Measurements from ENCODE around the gene SMYD3. TPM values are rescaled to one million over a fixed set of nuclear protein-coding genes. Genes with fewer than 3 reads are reported as not detected.
"Not testable (repeated sequence)": the region's sequence is repeated elsewhere in the genome, so short reads cannot be mapped to it uniquely, and the experiment has no call there.

SMYD3 gene
- total RNA-seq, 1 experiment from 2014 or later, result 35.1 TPM

- Mint-ChIP-seq H3K36me3 (ENCODE audit: insufficient read depth, unreplicated experiment) (no peaks in the 10 kb centered on the region), H3K27ac (ENCODE audit: unreplicated experiment) (no peak overlapping the region), H3K27me3 (ENCODE audit: unreplicated experiment) (no peaks in the 10 kb centered on the region), H3K4me1 (ENCODE audit: low read depth, unreplicated experiment) (peaks cover 12% of the 10 kb centered on the region), H3K9me3 (ENCODE audit: low read depth, unreplicated experiment) (peaks cover 2% of the 10 kb centered on the region), H3K4me3 (ENCODE audit: low read depth, unreplicated experiment) (no peak overlapping the region)
- intact Hi-C loops (cut with micrococcal nuclease; ENCODE audit: unreplicated experiment), result no loop called here
- CTCF ChIA-PET, result no interaction called here
- BruUV-seq (replicated peaks), result no TSS peak
- DNase-seq, result no peak
- TF ChIP-seq CTCF (IDR thresholded peaks at IDR 0.05; ENCODE audit: unreplicated experiment), result no peak
These were observed 474.1 kb downstream of the SMYD3 start for GRCh38 chr1:246032984-246033383.

- no peak for DNase-seq
- no peak overlapping the region for H3K4me3 Mint-ChIP-seq (ENCODE audit: low read depth, unreplicated experiment)
- no peak for TF ChIP-seq CTCF (IDR thresholded peaks at IDR 0.05; ENCODE audit: unreplicated experiment)
- H3K9me3 Mint-ChIP-seq (ENCODE audit: low read depth, unreplicated experiment), result peaks cover 2% of the 10 kb centered on the region
- no peaks in the 10 kb centered on the region for H3K27me3 Mint-ChIP-seq (ENCODE audit: unreplicated experiment)
- no peak overlapping the region for H3K27ac Mint-ChIP-seq (ENCODE audit: unreplicated experiment)
- H3K4me1 Mint-ChIP-seq (ENCODE audit: low read depth, unreplicated experiment), result peaks cover 12% of the 10 kb centered on the region
- H3K36me3 Mint-ChIP-seq (ENCODE audit: insufficient read depth, unreplicated experiment), result no peaks in the 10 kb centered on the region
- BruUV-seq (replicated peaks), result no TSS peak
- intact Hi-C loops (cut with micrococcal nuclease; ENCODE audit: unreplicated experiment), result no loop called here
- CTCF ChIA-PET, result no interaction called here
These were observed 475.0 kb downstream of the SMYD3 start for GRCh38 chr1:246032031-246032551.

- CTCF ChIA-PET, result no interaction called here
- no peaks in the 10 kb centered on the region for H3K27me3 Mint-ChIP-seq (ENCODE audit: unreplicated experiment)
- TF ChIP-seq CTCF (IDR thresholded peaks at IDR 0.05; ENCODE audit: unreplicated experiment), result no peak
These were observed 477.5 kb downstream of the SMYD3 start for GRCh38 chr1:246029616-246030015.

GRCh38 chr1:246024118-246024517 lies 483.0 kb downstream of the SMYD3 start:
- H3K4me1 Mint-ChIP-seq (ENCODE audit: low read depth, unreplicated experiment); CTCF ChIA-PET; intact Hi-C loops (cut with micrococcal nuclease; ENCODE audit: unreplicated experiment); H3K4me3 Mint-ChIP-seq (ENCODE audit: low read depth, unreplicated experiment); H3K27ac Mint-ChIP-seq (ENCODE audit: unreplicated experiment); DNase-seq; BruUV-seq (replicated peaks); H3K27me3 Mint-ChIP-seq (ENCODE audit: unreplicated experiment); H3K36me3 Mint-ChIP-seq (ENCODE audit: insufficient read depth, unreplicated experiment); H3K9me3 Mint-ChIP-seq (ENCODE audit: low read depth, unreplicated experiment): not testable (repeated sequence)

More at GRCh38 chr1:246029616-246030015, 477.5 kb downstream of the SMYD3 start:
- BruUV-seq (replicated peaks), result no TSS peak
- no peak for DNase-seq
- H3K4me3 Mint-ChIP-seq (ENCODE audit: low read depth, unreplicated experiment), result no peak overlapping the region
- peaks cover 2% of the 10 kb centered on the region for H3K9me3 Mint-ChIP-seq (ENCODE audit: low read depth, unreplicated experiment)
- no peaks in the 10 kb centered on the region for H3K36me3 Mint-ChIP-seq (ENCODE audit: insufficient read depth, unreplicated experiment)
- intact Hi-C loops (cut with micrococcal nuclease; ENCODE audit: unreplicated experiment), result no loop called here
- H3K4me1 Mint-ChIP-seq (ENCODE audit: low read depth, unreplicated experiment), result peaks cover 12% of the 10 kb centered on the region
- H3K27ac Mint-ChIP-seq (ENCODE audit: unreplicated experiment), result no peak overlapping the region

GRCh38 chr1:246020211-246020954 lies 486.7 kb downstream of the SMYD3 start:
- no peak for DNase-seq
- H3K4me3 Mint-ChIP-seq (ENCODE audit: low read depth, unreplicated experiment), result no peak overlapping the region
- no TSS peak for BruUV-seq (replicated peaks)
- no peaks in the 10 kb centered on the region for H3K36me3 Mint-ChIP-seq (ENCODE audit: insufficient read depth, unreplicated experiment)
- no peaks in the 10 kb centered on the region for H3K27me3 Mint-ChIP-seq (ENCODE audit: unreplicated experiment)
- TF ChIP-seq CTCF (IDR thresholded peaks at IDR 0.05; ENCODE audit: unreplicated experiment), result no peak
- no peaks in the 10 kb centered on the region for H3K9me3 Mint-ChIP-seq (ENCODE audit: low read depth, unreplicated experiment)
- intact Hi-C loops (cut with micrococcal nuclease; ENCODE audit: unreplicated experiment), result no loop called here
- CTCF ChIA-PET, result no interaction called here
- H3K27ac Mint-ChIP-seq (ENCODE audit: unreplicated experiment), result no peak overlapping the region
- no peaks in the 10 kb centered on the region for H3K4me1 Mint-ChIP-seq (ENCODE audit: low read depth, unreplicated experiment)
